NCI-H1048 (cell line): ENCODE measurements around the gene UBC.
"Not testable (repeated sequence)": the region's sequence is repeated elsewhere in the genome, so short reads cannot be mapped to it uniquely, and the experiment has no call there.

Source experiments
- DNase-seq: peaks from one replicate; lab custom pipeline; 2025; lab: John Stamatoyannopoulos, UW

UBC gene

GRCh38 chr12:124884587-124885438, 29.6 kb downstream of the UBC start:
- no peak for DNase-seq

DNA sequence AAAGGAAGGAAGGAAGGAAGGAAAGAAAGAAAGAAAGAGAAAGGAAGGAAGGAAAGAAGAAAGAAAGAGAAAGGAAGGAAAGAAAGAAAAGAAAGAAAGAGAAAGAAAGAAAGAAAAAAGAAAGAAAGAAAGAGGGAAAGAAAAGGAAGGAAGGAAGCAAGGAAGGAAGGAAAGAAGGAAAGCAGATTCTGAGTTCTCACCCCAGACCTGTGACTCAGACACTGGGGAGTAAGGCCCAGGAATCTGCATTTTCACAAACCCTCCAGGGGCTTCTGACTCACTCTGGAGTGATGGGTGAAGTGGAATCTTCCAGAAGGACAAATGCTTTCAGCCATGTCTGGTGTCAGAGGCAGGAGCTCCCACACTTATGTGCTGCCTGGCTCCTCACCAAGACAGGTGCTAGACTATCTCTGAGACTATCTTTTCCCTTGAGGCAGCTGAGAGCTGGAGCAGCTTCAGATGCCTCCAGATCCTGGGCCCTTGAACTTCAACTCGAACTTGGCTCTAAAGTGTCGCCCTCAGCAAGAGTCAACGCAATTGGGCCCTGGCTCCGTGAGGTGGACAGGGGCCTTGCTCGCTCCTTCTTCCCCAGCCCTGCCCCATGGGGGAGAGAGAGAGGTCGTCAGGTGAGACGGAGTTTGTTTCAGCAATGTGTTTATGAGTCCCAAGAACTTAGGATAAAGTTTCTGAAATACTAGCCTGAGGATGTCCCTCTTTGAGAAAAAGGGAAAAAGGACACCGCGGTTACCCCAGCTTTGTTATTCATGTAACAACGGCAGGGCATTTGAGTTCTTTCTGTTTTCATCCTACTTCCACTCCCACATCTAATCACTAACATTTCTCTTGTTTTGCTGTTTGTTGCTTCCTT, 31.0 kb downstream of the UBC start:
- no peak for DNase-seq

DNA sequence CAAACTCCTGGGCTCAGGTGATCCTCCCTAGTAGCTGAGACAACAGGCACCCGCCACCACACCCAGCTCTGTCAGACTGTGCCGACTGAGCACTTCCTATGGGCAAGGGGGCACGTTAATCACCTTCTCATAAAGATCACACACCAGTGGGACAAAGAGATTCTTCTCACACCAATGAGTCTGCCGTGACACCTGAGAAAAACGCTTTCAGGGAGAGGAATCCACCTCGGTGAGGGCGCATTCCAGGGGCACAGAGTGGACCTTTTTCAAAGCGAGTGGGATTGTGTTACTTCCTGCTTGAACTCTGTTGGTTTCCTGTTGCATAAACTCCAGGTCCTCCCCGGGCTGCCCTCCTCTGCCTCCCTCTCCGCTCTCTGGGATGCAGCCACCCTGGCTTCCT, 33.3 kb downstream of the UBC start:
- no peak for DNase-seq

- DNase-seq = not testable (repeated sequence)
These were observed 34.1 kb downstream of the UBC start for GRCh38 chr12:124880335-124880734.

DNA sequence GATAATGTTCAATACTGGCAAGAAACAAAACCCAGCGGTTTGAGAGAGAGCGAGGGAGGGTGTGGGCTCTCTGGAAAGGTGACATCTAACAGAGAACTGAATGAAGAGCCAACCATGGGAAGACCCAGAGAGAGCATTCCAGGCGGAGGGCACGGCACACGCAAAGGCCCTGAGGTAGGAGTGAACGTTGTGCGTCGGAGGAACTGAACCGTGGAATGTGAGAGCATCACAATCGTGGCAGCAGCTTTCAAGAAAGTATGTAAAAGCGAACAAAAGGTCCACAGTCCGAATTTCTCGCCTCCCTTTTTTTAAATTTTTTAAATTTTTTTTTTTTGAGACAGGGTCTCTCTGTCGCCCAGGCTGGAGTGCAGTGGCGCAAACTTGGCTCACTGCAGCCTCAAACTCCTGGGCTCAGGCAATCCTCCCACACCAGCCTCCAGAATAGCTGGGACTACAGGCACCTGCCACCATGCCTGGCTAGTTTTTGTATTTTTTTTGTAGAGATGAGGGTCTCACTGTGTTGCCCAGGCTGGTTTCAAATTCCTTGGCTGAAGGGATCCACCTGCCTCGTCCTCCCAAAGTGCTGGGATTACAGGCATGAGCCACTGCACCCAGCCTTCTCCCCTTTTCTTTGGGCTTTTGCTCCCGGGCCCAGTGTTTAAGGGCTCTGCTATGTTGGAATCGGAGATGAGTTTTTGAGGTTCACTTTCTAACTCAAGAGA, 35.5 kb downstream of the UBC start:
- no peak for DNase-seq

GRCh38 chr12:124877423-124877822, 37.0 kb downstream of the UBC start:
- no peak for DNase-seq

- DNase-seq = no peak
These were observed 38.3 kb downstream of the UBC start for GRCh38 chr12:124876171-124876570.

- no peak for DNase-seq
These were observed 38.7 kb downstream of the UBC start for GRCh38 chr12:124875803-124876132.

- DNase-seq = no peak
These were observed 39.3 kb downstream of the UBC start for GRCh38 chr12:124874988-124875802.

GRCh38 chr12:124874188-124874587, 40.3 kb downstream of the UBC start:
- no peak for DNase-seq

DNA sequence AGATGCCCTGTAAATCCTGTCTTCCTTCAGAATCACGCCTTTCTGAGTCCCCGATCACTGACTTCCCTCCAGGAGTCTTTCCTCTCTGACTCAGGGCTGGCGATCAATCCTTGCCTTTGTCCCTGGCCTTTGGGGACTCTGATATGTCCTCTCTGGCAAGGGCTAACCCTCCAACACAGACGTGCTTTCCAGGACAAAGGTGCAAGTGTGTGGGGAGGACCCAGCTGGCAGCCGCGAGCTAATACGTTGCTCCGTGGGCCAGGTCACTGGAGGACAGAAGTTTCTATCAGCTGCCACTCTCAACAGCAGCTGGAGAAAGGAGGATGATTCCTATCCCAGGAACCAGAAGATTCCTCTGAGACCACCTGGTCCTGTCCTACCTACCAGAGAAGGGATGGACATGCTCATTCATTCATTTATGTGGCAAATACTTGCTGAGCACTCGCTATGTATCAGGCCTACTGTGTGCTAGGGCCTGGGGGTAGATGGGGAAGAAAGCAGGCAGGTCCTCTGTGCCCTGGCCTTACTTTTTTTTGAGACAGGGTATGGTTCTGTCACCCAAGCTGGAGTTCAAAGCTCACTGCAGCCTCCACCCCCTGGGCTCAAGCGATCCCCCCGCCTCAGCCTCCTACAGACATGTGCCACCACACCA, 42.3 kb downstream of the UBC start:
- DNase-seq = no peak

DNA sequence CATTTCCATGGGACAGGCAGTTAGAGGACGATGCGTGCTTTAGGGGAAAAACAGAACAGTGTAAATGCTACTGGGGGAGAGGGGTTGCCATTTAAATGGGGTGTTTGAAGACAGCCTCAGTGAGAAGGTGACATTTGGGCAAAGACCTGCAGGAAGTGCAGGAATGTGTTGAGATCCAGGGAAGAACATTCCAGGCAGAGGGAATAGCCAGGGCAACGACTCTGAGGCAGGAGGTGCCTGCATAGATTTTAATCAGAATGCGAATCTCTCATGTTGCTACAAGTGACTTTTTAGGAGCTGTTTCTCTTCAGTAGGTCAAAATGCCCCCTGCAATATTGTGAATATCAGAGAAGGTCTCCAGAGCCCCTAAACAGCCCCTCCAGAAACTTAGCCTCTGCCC, 43.2 kb downstream of the UBC start:
- DNase-seq = no peak

DNA sequence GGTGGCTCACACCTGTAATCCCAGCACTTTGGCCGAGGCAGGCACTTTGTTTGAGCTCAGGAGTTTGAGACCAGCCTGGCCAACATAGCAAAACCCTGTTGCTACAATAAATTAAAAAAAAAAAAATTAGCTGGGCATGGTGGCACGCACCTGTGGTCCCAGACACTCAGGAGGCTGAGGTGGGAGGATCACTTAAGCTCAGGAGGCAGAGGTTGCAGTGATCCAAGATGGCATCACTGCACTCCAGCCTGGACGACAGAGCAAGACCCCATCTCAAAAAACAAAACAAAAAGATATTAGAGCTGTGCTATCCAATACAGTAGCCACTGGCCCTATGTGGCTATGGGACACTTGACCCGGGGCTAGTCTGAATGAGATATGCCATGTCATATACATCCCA, 43.9 kb downstream of the UBC start:
- no peak for DNase-seq

DNA sequence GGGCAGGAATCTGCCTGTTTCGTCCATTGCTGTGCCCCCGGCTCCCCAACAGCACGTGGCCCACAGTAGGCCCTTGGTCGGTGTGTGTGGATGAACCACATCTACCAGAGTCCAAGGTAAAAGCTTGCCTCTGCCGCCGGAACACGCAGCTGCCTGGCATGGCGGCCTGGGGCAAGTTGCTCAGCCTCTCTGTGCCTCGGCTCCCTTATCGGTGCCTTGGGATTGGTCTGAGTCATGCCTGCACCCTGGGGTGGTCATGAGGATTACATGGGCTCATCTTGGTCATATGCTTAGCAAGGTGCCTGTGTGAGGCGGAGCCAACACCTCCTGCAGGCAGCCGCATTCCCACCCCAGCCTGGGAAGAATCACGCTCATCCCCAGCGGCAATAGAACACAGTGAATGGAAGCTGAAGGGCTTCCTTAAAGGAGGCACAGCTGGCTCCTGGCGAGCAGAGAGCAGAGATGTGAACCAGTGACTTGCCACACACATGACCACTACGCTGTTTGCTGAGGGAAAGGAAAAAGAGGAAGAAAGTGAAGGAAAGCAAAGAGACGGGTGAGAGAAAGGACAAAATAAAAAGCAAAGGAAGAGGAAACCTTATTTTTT, 45.3 kb downstream of the UBC start:
- DNase-seq = no peak

DNA sequence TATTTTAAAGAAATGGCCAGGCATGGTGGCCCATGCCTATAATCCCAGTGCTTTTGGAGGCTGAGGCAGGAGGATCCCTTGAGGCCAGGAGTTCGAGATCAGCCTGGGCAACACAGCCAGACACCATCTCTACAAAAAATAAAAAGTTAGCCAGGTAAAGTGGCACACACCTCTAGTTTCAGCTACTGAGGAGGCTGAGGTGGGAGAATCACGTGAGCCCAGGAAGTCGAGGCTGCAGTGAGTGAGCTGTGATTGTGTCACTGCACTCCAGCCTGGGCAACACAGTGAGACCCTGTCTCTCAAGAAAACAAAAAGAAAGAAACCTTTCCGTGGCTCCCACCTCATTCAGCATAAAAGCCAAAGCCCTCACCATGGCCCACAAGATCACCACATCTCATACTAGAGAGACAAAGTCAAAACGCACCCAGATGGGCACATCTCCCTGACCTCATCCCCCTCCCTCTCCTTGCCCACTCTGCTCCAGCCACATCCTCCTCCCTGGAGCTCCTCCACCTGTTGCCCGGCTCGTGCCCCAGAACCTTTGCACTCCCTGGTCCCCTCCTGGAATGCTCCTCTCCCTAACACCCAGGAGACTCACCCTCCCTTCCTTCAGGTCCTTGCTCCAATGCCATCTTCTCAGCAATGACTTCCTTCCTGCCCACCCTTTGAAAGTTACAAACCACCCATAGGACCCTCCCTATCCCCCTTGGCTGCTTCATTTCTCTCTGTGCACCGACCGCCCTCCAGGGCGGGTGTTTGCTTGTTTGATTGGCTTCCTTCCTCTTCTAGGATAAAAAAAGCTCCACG, 46.0 kb downstream of the UBC start:
- DNase-seq = no peak

GRCh38 chr12:124867401-124867930, 47.0 kb downstream of the UBC start:
- DNase-seq = no peak

DNA sequence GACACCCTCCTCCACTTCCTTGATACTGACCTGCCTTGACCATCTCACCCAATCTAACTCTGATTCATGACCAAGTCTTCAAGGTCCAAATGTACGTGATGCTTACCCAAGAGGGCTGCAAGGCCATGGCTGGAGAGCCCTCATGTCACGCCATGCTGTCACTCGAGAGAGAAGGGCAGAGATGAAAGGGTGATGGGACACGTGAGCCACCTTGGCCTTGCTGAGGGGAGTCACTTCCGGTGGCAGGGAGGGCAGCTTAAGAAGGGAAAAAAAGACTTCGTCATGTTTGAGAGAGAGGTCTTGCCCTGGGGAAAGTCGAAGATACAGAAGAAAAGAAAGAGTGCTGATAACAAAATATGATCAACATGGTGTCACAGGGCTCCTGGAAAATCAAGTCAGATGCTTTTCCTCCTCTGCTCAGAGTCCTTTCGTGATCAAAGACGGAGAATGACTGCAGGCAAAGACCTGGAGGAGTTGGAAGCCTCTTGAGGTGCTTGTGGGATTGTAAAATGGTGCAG, 47.5 kb downstream of the UBC start:
- no peak for DNase-seq

DNA sequence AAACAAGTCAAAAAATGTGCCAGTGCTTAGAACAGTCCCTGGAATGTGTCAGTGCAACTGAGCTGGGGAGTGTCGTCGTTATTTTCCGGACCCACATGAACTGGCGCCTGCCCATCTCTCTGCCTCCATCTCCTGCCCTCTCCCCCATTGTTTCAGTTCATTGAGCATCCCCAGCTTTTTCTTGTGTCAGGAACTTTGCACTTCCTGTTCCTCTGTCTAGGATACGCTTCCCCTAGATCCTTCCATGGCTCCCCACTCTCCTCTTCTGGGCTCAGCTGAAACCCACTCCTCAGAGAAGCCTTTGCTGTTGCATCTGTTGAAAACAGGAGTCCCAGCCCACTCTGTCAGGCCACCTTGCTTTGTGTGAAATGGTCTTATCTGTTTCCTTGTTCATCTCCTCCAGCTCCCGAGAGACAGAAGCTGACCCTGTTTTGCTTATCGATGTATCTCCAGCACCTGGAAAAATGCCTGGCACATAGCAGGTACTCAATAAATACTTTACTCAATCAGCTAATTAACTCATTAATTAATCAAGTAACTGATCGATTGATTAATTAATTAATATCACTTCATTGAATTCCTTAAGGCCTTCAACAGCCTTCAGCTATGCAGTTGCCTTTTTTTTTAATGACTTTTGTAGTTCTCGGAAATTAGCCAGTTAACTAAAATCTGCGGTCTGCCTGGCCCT, 48.1 kb downstream of the UBC start:
- DNase-seq = no peak

DNA sequence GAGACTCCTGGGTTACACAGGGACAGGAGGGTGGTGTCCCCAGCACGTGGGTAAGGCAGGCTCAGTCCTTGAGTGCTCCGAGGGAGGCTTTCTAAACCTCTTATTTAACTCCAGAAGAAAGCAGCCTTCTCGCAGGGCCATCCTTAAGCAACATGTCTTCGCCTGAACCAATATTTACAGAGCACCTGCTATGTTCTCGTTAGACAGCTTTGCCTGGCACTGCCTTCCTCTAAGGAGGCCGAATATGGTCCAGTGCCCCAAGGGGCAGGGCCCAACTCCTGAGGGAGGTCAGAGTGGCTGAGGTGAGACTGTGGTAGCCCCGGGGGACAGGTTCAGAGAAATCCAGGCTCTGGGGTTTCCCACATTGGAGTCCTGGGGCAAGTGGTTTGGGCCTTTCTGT, 48.7 kb downstream of the UBC start:
- DNase-seq = no peak
